ENCODE measurements around the gene GRIN3A.

The GRIN3A gene

DNA sequence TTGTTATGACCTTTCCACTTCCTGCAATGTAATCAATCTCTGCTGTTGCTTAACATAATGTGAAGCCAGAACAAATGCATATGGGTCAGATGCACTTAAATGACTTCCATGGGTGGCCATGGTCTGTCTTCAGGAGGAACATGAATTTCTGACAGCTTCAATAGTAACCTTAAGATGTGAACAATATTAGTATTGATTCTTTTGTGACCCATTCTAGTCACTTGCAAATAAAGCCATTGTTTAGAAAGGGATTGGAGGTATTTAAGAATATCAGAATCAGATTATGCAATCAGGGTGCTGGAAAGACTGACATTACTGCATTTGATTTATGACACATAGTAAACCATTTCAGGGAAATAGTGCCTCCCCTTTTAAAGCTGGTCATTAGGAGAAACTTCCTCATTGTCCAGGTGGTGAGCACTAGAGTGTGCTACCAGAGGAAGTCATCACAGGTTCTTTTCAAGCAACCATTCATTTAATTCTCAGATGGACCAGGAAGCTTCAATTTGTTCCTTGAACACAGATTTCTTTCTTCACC, 32.1 kb downstream of the GRIN3A start:
- in situ Hi-C loops (cut with HindIII; ENCODE audit: low sequenced_read_pairs), result no loop called here

GRCh38 chr9:101705135-101705661, 33.2 kb downstream of the GRIN3A start:
- in situ Hi-C loops (cut with HindIII; ENCODE audit: low sequenced_read_pairs), result no loop called here

- in situ Hi-C loops (cut with HindIII; ENCODE audit: low sequenced_read_pairs), result no loop called here
Measured at GRCh38 chr9:101702257-101702656, 36.2 kb downstream of the GRIN3A start.

DNA sequence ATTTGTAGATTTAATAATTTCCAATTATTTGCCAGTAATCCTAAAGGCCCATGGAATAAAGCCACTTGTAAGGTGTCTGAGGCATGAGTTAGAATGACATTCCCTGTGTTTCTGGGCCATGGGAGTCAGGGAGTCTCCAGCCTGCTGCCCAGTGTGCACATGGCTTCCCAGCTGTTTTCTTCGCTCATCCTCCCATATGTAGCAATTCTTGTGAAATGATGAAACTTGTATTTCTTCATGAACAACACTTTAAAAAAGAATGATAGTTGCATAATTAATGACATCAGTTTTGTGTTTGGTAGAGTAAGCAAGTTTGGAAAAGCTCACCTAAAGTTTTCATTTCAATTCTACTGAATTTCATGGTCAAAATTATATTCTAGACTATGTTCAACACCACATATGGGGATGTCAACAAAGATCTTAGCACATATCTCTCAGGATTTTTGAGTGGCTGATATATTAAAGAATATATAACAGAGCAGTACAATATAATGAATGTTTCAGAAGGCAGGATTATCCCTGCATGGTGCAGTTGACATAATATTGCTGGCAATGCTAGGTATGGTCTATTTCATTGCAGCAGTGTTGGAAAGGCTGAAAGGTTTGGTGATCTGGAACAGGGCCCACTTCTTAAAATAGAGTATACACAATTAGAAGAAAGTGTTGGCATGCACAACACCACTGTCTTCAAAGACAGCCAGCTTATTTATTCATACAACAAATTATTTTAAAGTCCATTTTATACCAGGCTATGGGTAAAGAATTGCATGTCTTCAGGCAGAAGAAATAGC, 44.7 kb downstream of the GRIN3A start:
- in situ Hi-C loops (cut with HindIII; ENCODE audit: low sequenced_read_pairs), result no loop called here

DNA sequence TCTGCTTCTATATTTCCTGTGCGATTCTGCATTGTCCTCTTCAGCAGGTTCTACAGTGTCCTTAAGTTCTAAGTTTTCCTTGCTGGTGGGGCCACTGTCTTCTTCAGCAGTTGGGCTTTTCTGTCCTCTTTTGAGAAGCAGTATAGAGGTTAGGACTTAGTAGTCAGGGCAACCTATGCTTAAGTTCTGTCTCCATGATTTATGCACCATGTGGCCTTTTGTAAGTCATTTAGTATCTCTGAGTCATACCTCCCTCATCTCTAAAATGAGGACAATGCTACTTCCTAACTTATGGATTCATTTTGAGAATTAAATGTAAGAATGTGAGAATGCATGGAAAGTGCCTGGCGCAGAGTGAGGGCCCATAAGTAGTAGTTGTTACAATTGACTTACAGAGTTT, 46.8 kb downstream of the GRIN3A start:
- in situ Hi-C loops (cut with HindIII; ENCODE audit: low sequenced_read_pairs), result no loop called here

- in situ Hi-C loops (cut with HindIII; ENCODE audit: low sequenced_read_pairs), result no loop called here
Measured at GRCh38 chr9:101689039-101689438, 49.4 kb downstream of the GRIN3A start.

DNA sequence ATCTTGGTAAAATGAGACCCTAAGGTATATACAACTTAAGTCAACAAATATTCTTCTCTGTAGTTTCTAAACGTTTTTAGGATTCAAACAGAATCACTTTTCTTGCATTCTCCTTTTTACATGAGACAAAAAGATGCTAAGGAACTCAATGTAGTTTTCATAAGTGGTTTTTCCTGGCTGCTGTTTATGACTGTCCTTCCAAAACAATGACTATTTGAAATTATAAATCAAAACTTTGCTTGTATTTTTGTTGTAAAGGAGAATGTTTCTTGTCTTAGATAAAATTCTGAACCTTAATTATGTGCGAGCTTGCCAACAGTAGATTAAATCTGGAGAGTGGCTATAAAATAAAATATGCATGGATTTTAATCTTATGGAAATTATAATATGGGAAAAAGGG, 53.8 kb downstream of the GRIN3A start:
- in situ Hi-C loops (cut with HindIII; ENCODE audit: low sequenced_read_pairs), result no loop called here

- in situ Hi-C loops (cut with HindIII; ENCODE audit: low sequenced_read_pairs), result no loop called here
Measured at GRCh38 chr9:101683236-101683635, 55.2 kb downstream of the GRIN3A start.

DNA sequence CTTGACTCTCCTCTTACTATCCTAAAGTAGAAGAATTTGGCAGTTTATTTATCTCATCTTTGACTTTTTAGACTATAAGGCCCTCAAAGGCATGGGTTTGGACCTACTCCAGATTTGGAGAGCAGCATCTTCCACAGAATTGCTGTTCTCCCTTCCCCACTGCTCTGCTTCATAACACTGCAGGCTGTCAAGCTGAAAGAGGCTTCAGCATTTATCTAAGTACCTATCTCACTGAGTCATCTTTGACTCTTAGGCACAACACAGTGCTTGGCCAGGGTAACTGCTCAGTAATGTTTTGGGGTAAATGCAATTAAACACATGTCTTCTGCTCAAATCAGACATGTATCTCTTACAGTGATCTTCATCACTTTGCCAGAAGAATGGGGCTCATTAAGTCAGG, 60.6 kb downstream of the GRIN3A start:
- in situ Hi-C loops (cut with HindIII; ENCODE audit: low sequenced_read_pairs), result no loop called here

DNA sequence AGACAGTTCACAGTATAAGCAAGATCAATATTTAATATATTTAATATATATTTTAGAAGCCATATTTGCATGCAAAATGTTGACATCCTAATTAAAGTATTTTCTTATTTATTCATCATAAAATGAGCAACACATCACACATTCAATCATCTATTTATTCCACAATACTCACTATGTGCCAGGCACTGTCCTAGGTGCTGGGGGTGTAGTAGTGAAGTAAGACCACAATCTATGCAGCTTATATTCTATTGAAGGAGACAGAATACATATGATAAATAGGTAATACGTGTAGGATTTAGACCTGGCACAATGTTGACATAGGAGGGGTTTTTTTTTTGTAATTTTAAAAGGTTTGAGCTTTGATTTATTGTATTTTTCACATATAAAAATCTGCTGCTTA, 63.1 kb downstream of the GRIN3A start:
- in situ Hi-C loops (cut with HindIII; ENCODE audit: low sequenced_read_pairs), result no loop called here

- in situ Hi-C loops (cut with HindIII; ENCODE audit: low sequenced_read_pairs), result no loop called here
Measured at GRCh38 chr9:101674165-101674564, 64.3 kb downstream of the GRIN3A start.

DNA sequence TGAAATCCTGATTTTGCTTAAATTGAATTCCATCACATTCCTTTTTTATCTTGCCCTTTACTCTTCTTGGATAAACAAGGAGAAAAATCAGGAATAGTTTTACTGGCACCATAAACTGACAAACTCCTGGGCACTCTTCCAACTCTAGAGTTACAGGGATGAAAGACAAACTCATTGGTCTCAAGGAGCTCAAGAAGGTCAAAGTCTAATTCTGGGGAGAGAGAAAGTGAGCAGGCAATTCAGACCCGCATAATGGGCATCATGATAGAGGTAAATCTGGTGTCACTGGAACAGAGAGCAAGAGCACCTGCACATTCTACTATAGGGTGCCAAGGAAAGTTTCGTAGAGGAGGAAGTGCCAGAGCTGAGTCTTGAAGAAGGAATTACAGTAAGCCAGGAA, 64.8 kb downstream of the GRIN3A start:
- in situ Hi-C loops (cut with HindIII; ENCODE audit: low sequenced_read_pairs), result no loop called here

DNA sequence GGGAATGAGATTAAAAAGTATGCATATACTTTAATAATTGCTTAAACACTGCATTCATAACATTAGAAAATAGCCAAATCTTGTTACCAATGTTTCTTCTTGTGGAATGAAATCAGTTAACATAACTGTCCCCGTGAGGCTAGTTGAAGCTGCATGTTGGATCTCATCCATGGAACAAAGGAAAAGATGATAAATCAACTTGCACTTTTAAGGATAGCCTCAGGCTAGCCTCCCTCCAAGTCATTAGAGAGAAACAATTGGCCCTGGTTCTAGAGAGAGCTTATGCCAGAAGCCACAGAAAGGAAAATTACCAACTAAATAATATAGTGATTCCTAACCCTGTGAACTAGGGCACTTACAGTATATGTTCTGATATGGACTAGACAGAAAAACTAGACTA, 66.9 kb downstream of the GRIN3A start:
- in situ Hi-C loops (cut with HindIII; ENCODE audit: low sequenced_read_pairs), result no loop called here

- in situ Hi-C loops (cut with HindIII; ENCODE audit: low sequenced_read_pairs), result no loop called here
Measured at GRCh38 chr9:101668421-101668820, 70.0 kb downstream of the GRIN3A start.

- in situ Hi-C loops (cut with HindIII; ENCODE audit: low sequenced_read_pairs), result no loop called here
Measured at GRCh38 chr9:101664453-101664852, 74.0 kb downstream of the GRIN3A start.

DNA sequence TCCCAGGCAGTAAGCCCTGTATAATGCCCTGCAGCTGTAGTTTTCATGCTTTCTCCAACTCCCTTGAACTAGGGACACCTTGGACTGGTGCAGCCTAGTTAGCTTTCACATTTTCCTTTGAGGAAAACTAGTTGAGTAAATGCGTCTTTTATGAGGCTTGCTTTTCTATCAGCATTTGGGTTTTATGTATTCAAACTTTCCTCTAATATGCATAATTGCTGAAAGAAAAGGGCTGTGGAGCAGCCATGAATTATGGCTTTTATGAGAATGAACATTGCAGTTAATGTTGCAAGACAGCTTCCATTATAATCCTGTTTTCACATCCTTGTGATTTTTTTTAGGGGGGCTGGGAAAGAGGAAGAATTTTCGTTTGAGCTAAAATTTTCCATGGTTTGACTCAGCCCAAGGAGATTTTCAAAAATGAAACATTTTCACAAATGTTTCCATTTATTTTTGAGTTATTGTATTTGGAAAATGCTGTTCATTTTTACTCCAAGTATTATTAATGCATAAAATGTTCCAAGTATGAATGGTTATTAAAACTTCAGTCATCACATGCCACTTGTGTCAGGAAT, 85.8 kb downstream of the GRIN3A start:
- in situ Hi-C loops (cut with HindIII; ENCODE audit: low sequenced_read_pairs), result no loop called here

DNA sequence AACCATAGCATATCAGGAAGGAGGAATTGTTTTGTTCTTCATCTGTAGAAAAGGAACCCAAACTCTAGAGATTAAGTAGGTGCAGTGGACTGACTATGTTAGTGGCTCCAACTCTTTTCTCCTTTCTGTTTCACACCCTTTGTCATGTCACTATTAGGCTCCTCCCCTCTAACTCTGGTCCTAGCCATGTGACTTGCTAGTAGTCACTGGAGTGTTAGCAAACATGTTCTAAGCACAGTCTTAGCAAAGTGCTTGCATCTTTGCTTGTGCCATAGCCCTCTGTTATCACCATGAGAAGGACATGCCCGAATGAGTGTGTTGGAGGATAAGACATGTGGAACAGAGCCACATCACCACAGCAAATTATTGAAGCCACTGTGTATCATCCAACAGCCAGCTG, 88.3 kb downstream of the GRIN3A start:
- in situ Hi-C loops (cut with HindIII; ENCODE audit: low sequenced_read_pairs), result no loop called here

DNA sequence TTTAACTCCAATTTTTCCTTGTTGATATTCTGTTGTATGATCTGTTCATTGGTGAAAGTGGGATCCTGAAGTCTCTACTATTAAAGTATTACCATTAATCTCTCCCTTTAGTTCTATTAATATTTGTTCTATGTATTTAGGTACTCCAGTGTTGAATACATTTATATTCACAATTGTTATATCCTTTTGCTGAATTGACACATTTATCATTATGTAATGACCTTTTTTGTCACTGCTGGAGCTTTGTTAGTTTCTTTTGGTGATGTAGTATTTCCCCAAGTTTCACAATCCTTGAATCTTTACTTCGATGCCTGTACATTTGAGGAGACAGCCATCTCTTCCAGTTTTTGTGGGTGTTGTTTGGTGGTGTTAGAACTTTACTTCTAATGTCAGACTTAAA, 90.0 kb downstream of the GRIN3A start:
- in situ Hi-C loops (cut with HindIII; ENCODE audit: low sequenced_read_pairs), result no loop called here

- in situ Hi-C loops (cut with HindIII; ENCODE audit: low sequenced_read_pairs), result no loop called here
Measured at GRCh38 chr9:101639785-101640665, 98.4 kb downstream of the GRIN3A start.

DNA sequence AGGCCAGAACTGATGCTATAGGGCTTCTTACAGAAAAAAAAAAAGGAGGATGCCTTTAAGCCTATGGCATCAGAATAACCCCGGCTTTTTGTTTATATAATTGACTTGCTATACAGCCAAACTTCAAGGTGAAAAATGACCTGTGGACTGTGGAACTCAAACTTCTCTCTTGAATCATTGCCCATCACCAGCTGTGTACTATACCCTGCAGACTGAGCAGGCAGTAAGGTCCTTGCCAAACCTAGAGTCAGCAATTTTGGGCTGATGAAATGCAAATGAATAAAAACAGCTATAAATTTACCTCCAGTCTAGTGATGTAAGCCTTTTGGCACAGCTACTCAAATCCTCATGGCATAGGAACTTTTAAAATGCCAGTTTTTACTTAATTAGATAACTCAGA, 99.1 kb downstream of the GRIN3A start:
- in situ Hi-C loops (cut with HindIII; ENCODE audit: low sequenced_read_pairs), result no loop called here

DNA sequence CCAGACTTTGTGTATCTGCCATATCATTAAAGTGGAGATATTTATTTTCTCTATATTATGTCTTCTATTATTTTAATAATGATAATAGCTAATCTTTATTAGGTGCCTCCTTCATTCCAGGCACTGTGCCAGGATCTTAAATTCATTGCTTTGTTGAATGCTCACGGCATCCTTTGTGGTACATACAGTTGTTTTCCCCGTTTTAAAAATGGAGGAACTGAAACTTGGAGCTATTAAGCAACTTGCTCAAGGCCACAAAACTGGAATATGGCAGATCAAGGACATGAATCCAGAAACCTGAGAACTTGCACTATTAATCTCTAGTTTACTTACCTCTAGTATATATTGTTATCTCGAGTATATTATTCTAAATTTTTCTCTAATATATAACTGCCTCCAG, 102.2 kb downstream of the GRIN3A start:
- in situ Hi-C loops (cut with HindIII; ENCODE audit: low sequenced_read_pairs), result no loop called here

All from DLD1 (cell line).